ENCODE results near the gene ANKRD16.

DNA sequence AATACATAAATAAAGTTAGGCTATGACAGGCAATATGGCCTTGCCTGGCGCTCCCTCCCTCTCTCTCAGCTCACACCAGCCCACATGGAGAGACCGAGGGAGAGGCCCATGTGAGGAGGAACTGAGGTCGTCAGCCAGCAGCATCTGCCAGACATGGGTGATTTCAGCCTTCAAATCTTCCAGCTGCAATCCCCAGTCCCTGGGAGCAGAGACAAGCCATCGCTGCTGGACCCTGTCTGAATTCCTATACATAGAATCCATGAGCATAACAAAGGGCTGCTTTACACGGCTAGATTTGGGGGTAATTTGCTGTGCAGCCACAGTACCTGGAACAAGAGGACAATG is 35.6 kb downstream of the ANKRD16 start:
- TF ChIP-seq EP300 (IDR thresholded peaks at IDR 0.05; ENCODE audit: low read depth) (no peak), POLR2A (IDR thresholded peaks at IDR 0.05) (no peak), POLR2AphosphoS5 (IDR thresholded peaks at IDR 0.05) (no peak)
- TF ChIP-seq, protein P1, sequence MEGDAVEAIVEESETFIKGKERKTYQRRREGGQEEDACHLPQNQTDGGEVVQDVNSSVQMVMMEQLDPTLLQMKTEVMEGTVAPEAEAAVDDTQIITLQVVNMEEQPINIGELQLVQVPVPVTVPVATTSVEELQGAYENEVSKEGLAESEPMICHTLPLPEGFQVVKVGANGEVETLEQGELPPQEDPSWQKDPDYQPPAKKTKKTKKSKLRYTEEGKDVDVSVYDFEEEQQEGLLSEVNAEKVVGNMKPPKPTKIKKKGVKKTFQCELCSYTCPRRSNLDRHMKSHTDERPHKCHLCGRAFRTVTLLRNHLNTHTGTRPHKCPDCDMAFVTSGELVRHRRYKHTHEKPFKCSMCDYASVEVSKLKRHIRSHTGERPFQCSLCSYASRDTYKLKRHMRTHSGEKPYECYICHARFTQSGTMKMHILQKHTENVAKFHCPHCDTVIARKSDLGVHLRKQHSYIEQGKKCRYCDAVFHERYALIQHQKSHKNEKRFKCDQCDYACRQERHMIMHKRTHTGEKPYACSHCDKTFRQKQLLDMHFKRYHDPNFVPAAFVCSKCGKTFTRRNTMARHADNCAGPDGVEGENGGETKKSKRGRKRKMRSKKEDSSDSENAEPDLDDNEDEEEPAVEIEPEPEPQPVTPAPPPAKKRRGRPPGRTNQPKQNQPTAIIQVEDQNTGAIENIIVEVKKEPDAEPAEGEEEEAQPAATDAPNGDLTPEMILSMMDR (IDR thresholded peaks at IDR 0.05), result no peak
